Omental fat pad (tissue), 4 donors: ENCODE data around the gene MESP2. TPM values are rescaled to one million over a fixed set of nuclear protein-coding genes. Genes with fewer than 3 reads are reported as not detected.

Experiments
- ATAC-seq: fragments of 150-250 bp; one replicate; pipeline ENCODE4 v1.9.1; 2016; ENCODE audit warnings: mild to moderate bottlenecking, moderate library complexity; ENCODE audit not compliant: low FRiP score
- DNase-seq: peaks from one replicate; pipeline ENCODE4 v3.0.0-alpha.2; 2019; ENCODE audit warnings: low spot score
- total RNA-seq, 4 donors: library from RNA; depleted of rRNA; stranded (reverse); fragments of >200 nt; gene quantifications; one replicate each; pipeline ENCODE4 v1.1.0, GENCODE V29; 2016
- TF ChIP-seq, protein P1 (sequence below), 3 donors: fragments of 450-650 bp; IDR thresholded peaks; one replicate each; pipeline ENCODE4 v1.5.1; 2016 to 2017; ENCODE audit warnings: antibody characterized with exemption in 3 of 3, mild to moderate bottlenecking in 3 of 3, moderate library complexity in 2 of 3

MESP2 gene
- total RNA-seq, 4 donors from 2014 or later: 0.48 TPM; not detected in 3

DNA sequence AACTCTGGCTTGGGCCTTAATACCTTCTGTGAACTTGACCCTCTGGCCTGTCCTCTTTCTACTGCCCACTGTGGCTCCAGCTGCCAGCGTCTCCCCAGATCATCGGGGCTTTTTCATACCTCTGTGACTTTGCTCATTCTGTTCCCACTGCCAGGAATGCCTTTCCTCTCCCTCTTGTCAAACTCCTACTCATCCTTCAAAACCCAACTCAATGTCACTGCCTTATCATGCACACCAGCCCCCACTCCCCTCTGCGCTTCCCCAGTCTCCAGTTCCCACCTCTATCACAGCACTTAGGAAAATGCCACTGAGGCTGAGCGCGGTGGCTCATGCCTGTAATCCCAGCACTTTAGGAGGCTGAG is 33.6 kb downstream of the MESP2 start:
- ATAC-seq (no peak), DNase-seq (no peak)
- TF ChIP-seq, protein P1, sequence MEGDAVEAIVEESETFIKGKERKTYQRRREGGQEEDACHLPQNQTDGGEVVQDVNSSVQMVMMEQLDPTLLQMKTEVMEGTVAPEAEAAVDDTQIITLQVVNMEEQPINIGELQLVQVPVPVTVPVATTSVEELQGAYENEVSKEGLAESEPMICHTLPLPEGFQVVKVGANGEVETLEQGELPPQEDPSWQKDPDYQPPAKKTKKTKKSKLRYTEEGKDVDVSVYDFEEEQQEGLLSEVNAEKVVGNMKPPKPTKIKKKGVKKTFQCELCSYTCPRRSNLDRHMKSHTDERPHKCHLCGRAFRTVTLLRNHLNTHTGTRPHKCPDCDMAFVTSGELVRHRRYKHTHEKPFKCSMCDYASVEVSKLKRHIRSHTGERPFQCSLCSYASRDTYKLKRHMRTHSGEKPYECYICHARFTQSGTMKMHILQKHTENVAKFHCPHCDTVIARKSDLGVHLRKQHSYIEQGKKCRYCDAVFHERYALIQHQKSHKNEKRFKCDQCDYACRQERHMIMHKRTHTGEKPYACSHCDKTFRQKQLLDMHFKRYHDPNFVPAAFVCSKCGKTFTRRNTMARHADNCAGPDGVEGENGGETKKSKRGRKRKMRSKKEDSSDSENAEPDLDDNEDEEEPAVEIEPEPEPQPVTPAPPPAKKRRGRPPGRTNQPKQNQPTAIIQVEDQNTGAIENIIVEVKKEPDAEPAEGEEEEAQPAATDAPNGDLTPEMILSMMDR (IDR thresholded peaks at IDR 0.05): no peak

DNA sequence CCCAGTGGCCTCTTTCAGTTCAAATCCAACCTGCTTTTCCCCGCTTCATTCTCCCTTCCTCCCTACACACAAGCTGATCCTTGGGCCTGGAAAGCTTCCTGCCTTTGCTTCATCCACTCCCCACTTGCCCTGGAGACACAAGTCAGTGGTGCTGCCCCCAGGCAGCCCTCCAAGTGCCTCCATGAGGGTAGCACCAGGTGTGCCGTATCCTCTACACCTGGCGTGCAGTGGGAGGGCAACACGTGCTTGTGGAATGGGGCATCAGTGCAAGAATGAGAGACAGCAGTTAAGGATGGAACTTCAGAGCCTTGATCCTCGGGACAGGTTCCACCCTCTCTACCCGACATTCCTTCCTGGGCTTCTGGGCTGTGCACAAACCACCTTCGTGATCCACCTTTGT is 34.7 kb downstream of the MESP2 start:
- no peak for ATAC-seq
- TF ChIP-seq, protein P1 (IDR thresholded peaks at IDR 0.05): no peak
- DNase-seq: no peak

DNA sequence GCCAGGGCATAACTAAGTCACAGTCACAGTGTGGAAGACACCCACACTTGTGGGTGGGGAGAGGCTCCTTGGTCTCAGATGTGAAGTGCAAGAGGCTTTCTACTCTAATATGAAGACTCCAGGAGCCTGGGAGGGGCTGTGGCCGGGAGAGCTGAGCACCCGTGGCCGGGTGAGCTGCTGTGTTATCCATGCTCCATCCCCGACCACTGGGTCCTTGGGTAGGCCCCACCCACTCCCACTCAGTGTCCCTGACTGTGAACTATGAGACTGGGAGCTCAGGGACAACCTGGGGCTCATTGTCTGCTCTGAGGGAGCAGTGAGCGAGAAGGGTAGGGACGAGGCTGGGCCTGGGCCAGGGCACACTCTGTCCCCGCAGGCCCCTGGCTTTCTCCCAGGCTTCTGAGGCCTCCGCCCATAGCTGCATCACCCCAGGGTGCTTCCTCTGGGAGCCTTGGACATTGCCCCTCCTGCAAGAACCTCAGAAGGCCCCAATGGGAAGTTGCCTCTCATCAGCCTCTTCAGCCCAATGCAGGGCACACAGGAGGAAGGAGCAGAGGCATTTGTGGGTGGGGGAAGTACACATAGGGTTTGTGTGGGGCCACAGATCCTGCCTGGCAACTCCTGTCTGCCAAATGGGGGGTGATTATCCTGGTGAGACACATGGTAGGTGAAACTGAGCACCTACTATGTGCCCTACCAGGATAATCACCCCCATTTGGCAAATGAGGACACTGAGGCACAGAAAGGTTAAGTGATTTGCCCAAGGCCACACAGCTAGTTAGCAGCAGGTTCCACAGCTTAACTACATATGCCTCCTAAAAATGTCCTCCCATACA is 36.1 kb downstream of the MESP2 start:
- ATAC-seq: peak; percentile 16
- DNase-seq: no peak
- TF ChIP-seq, protein P1 (IDR thresholded peaks at IDR 0.05): no peak

DNA sequence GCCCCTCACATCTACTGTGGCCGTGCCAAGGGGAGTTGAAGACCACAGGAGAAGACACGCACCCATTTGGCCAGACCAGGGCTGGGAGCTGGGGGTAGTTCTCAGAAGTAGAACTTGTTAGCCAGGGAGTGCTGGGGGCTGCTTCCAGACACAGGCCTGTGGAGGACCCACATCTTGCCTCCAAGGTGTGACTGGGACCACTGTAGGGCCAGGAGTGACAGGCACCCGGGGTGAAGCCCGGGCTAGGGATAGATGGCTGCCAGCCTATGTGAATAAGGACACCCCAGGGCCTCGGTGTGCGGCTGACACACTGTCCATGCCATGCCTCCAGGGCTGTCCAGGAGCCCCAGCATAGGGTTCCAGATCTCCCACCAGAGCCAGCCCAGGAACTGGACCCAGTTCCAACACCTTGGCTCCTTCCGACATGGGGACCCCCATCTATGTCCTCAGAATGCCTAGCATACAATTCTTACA is 36.8 kb downstream of the MESP2 start:
- no peak for ATAC-seq
- TF ChIP-seq, protein P1 (IDR thresholded peaks at IDR 0.05): no peak
- no peak for DNase-seq

DNA sequence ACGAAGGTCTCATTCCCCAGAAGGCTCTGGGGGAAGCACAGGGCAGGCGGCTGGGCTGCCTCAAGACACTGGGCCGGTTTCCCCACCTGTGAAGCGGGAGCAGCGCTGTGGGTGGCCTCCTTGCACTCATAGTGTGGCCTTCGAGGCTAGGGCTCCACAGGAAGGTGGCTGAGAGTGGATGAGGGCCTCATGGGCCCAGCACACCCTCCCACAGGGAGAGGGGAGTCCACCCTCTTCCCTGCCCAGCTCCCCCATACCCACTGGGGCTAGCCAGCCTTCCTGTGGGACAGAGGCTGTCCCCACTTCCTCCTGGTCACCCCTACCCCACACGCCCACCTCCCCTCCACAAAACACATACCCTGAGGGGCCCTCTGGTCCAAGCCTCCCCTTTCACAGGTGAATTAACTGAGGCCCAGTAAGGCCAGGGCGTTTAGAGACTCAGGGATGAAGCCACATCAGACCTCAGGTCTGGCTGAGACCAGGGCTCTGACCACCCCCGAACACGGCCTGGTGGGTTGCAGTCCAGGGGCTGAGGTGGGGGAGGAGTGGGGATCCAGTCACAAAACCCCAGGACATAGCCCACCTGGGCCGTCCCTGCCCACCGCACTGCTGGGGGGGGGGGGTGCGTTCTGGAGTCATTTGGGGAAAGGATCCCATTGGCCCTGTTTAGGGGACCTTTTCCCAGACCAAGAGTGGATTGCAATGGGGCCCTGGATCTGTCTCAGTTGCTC is 37.4 kb downstream of the MESP2 start:
- no peak for DNase-seq
- ATAC-seq: no peak
- TF ChIP-seq, protein P1 (IDR thresholded peaks at IDR 0.05): no peak

DNA sequence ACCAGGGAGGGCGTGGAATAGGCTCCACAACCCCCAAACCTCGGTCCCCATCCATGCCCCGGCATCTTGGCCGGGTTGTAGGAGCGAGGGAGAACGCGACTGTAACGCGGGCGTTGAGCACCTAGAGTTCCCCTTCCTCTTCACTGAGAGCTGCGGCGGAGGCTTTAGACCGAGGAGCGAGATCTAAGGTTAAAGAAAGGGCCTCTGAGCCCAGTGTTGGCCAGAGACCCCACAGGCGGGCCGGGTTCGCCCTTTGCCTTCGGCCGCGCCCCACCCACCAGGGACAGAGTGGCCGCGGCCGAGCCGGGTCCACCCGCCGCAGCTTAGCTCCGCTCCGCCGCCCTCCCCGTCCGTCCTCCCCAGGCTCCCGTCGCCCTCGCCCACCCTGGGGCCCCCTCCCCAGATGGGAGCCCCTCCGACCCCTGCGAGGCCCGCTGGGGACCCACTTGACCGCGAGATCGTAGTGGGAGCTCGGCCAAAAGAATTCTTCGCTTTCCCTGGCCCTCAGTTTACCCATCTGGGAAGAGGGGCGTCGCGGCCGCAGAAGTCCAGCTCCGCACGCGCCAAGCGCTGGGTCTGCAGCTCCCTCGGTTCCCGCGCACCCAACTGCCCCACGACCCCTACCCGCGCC is 38.1 kb downstream of the MESP2 start:
- ATAC-seq: no peak
- no peak for DNase-seq

More for the DNA sequence above, 38.1 kb downstream of the MESP2 start:
- TF ChIP-seq, protein P1 (IDR thresholded peaks at IDR 0.05): no peak
